Measurements from ENCODE around the gene NLRP9. TPM values are rescaled to one million over a fixed set of nuclear protein-coding genes. Genes with fewer than 3 reads are reported as not detected.

NLRP9 gene
- total and polyA plus RNA-seq, 2 experiments from 2014 or later: not detected

GRCh38 chr19:55697069-55697440 is 41.1 kb downstream of the NLRP9 start:
- H3K27me3 ChIP-seq: no peaks in the 10 kb centered on the region
- WGBS (ENCODE audit: low lambda C conversion rate, missing lambda C conversion rate): 96% methylated on average over 12 of the region's 12 CpGs
- no peak overlapping the region for H3K4me3 ChIP-seq
- no peak overlapping the region for H3K27ac ChIP-seq
- no peak overlapping the region for H2AFZ ChIP-seq
- H3K4me2 ChIP-seq: no peak overlapping the region
- no peaks in the 10 kb centered on the region for H3K36me3 ChIP-seq (replicated peaks; ENCODE audit: insufficient read depth, low read depth)
- H3K4me1 ChIP-seq (ENCODE audit: insufficient read depth): peaks cover 2% of the 10 kb centered on the region
- H3K9me2 ChIP-seq (replicated peaks; ENCODE audit: insufficient read depth): no peaks in the 10 kb centered on the region
- no peaks in the 10 kb centered on the region for H4K20me1 ChIP-seq (ENCODE audit: insufficient read depth, poor library complexity, severe bottlenecking)
- TF ChIP-seq EZH2 (IDR thresholded peaks at IDR 0.05; ENCODE audit: borderline replicate concordance): no peak
- no peak for TF ChIP-seq CTCF (IDR thresholded peaks at IDR 0.05; ENCODE audit: poor library complexity)
- TF ChIP-seq EZH2phosphoT487 (IDR thresholded peaks at IDR 0.05; ENCODE audit: low read depth, severe bottlenecking, unreplicated experiment): no peak
- H3K9me3 ChIP-seq (ENCODE audit: low read depth): no peaks in the 10 kb centered on the region
- DNase-seq (ENCODE audit: low spot score): no peak
- H3K79me2 ChIP-seq: no peaks in the 10 kb centered on the region

GRCh38 chr19:55696301-55697068 is 41.7 kb downstream of the NLRP9 start:
- no peak for DNase-seq (ENCODE audit: low spot score)
- no peaks in the 10 kb centered on the region for H3K36me3 ChIP-seq (replicated peaks; ENCODE audit: insufficient read depth, low read depth)
- no peaks in the 10 kb centered on the region for H3K9me3 ChIP-seq (ENCODE audit: low read depth)
- no peaks in the 10 kb centered on the region for H3K9me2 ChIP-seq (replicated peaks; ENCODE audit: insufficient read depth)
- TF ChIP-seq EZH2 (IDR thresholded peaks at IDR 0.05; ENCODE audit: borderline replicate concordance): no peak
- TF ChIP-seq EZH2phosphoT487 (IDR thresholded peaks at IDR 0.05; ENCODE audit: low read depth, severe bottlenecking, unreplicated experiment): no peak
- TF ChIP-seq CTCF (IDR thresholded peaks at IDR 0.05; ENCODE audit: poor library complexity): no peak
- no peak overlapping the region for H3K27ac ChIP-seq
- no peaks in the 10 kb centered on the region for H3K27me3 ChIP-seq
- H3K4me1 ChIP-seq (ENCODE audit: insufficient read depth): no peaks in the 10 kb centered on the region
- no peak overlapping the region for H2AFZ ChIP-seq
- no peaks in the 10 kb centered on the region for H3K79me2 ChIP-seq
- H3K4me2 ChIP-seq: no peak overlapping the region
- no peaks in the 10 kb centered on the region for H4K20me1 ChIP-seq (ENCODE audit: insufficient read depth, poor library complexity, severe bottlenecking)
- WGBS (ENCODE audit: low lambda C conversion rate, missing lambda C conversion rate): 97% methylated on average over 20 of the region's 20 CpGs
- H3K4me3 ChIP-seq: no peak overlapping the region

- Histone ChIP-seq H2AFZ (no peak overlapping the region), H3K27me3 (no peaks in the 10 kb centered on the region), H3K9me2 (replicated peaks; ENCODE audit: insufficient read depth) (no peaks in the 10 kb centered on the region), H3K4me2 (no peak overlapping the region), H3K4me1 (ENCODE audit: insufficient read depth) (no peaks in the 10 kb centered on the region), H3K27ac (no peak overlapping the region), H3K79me2 (no peaks in the 10 kb centered on the region), H4K20me1 (ENCODE audit: insufficient read depth, poor library complexity, severe bottlenecking) (no peaks in the 10 kb centered on the region), H3K9me3 (ENCODE audit: low read depth) (no peaks in the 10 kb centered on the region), H3K4me3 (no peak overlapping the region), H3K36me3 (replicated peaks; ENCODE audit: insufficient read depth, low read depth) (no peaks in the 10 kb centered on the region)
- TF ChIP-seq EZH2 (IDR thresholded peaks at IDR 0.05; ENCODE audit: borderline replicate concordance): no peak
- no peak for TF ChIP-seq CTCF (IDR thresholded peaks at IDR 0.05; ENCODE audit: poor library complexity)
- TF ChIP-seq EZH2phosphoT487 (IDR thresholded peaks at IDR 0.05; ENCODE audit: low read depth, severe bottlenecking, unreplicated experiment): no peak
- no peak for DNase-seq (ENCODE audit: low spot score)
- 97% methylated on average over 21 of the region's 23 CpGs for WGBS (ENCODE audit: low lambda C conversion rate, missing lambda C conversion rate)
Measured at GRCh38 chr19:55695511-55696290, 42.5 kb downstream of the NLRP9 start.
